Gastroesophageal sphincter (tissue), 4 donors: Measurements from ENCODE around the gene SRPK3. TPM values are rescaled to one million over a fixed set of nuclear protein-coding genes. Genes with fewer than 3 reads are reported as not detected.

ENCODE experiments used
- ATAC-seq: fragments of 150-250 bp; one replicate; pipeline ENCODE4 v1.9.1; 2016; ENCODE audit warnings: mild to moderate bottlenecking, moderate library complexity
- H3K27ac ChIP-seq, 4 donors: fragments of 200-600 bp; sonication (generic) in 3 of 4; 1 replicate in 3 of 4; 2 replicates in 1 of 4; pipeline ENCODE4 v1.5.1; 2016 to 2019
- H3K27me3 ChIP-seq: fragments of 200-600 bp; sonication (generic); one replicate; pipeline ENCODE4 v1.5.1; 2019
- H3K36me3 ChIP-seq, 2 donors: fragments of 200-600 bp; sonication (generic); one replicate each; pipeline ENCODE4 v1.5.1; 2019; ENCODE audit warnings: control low read depth in 1 of 2
- H3K4me1 ChIP-seq, 3 donors: fragments of 200-600 bp; sonication (generic); 1 replicate in 2 of 3; 2 replicates in 1 of 3; pipeline ENCODE4 v1.5.1; 2016 to 2019; ENCODE audit warnings: control low read depth in 2 of 3
- H3K4me3 ChIP-seq, 2 donors: fragments of 200-600 bp; sonication (generic); one replicate each; pipeline ENCODE4 v1.5.1; 2019; ENCODE audit warnings: mild to moderate bottlenecking in 1 of 2, moderate library complexity in 1 of 2
- H3K9me3 ChIP-seq, 3 donors: fragments of 200-600 bp; sonication (generic); one replicate each; pipeline ENCODE4 v1.5.1; 2017 to 2019; ENCODE audit warnings: control low read depth in 2 of 3
- EP300 ChIP-seq: sonication (generic); formaldehyde crosslinking; IDR thresholded peaks from one replicate; pipeline ENCODE4 v1.6.1; 2017; ENCODE audit warnings: antibody characterized with exemption, mild to moderate bottlenecking
- POLR2A ChIP-seq, 2 donors: fragments of 450-650 bp; IDR thresholded peaks; one replicate each; pipeline ENCODE4 v1.6.1; 2017; ENCODE audit warnings: antibody characterized with exemption in 2 of 2, mild to moderate bottlenecking in 2 of 2, moderate library complexity in 1 of 2
- POLR2AphosphoS5 ChIP-seq: sonication (generic); formaldehyde crosslinking; IDR thresholded peaks from one replicate; pipeline ENCODE4 v1.6.1; 2017; ENCODE audit warnings: antibody characterized with exemption
- WGBS, 2 donors: methylation state at CpG; one replicate each; pipeline ENCODE4 v1.1.5; 2018; ENCODE audit warnings: low coverage in 1 of 2; 5-methylcytosine and 5-hydroxymethylcytosine counted together
- total RNA-seq, 4 donors: library from RNA; depleted of rRNA; stranded (reverse); fragments of >200 nt; gene quantifications; one replicate each; pipeline ENCODE4 v1.1.0, GENCODE V29; 2016
- TF ChIP-seq, protein P1 (sequence below), 4 experiments: fragments of 200-600 bp in 2 of 4; fragments of 450-650 bp in 2 of 4; sonication (generic) in 1 of 4; IDR thresholded peaks; one replicate each; pipeline ENCODE4 v1.5.1; 2017 to 2019; ENCODE audit warnings: antibody characterized with exemption in 4 of 4, mild to moderate bottlenecking in 2 of 4, moderate library complexity in 2 of 4

The SRPK3 gene
- total RNA-seq, 4 donors from 2014 or later: 3.0 to 4.7 (median 4.4) TPM; not detected in 1

DNA sequence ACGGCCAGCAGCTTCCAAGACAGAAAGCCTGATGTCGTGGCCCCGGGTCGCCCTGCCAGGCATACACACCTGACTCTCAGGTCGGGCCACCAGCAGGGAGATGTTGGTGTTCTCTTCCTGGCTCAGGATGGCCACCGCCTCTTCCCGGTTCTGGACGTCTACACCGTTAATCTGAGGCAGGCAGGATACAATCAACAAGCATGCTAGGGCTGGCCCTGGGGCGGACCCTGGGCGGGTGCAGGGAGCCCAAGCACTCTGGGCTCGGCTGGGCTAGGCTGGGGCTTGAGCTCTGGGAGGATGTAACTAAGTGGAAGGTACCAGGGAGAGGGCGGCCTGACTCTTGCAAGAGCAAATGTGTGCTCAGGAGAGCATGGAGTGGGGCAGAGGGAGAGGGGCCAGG lies 24.6 kb downstream of the SRPK3 start:
- ATAC-seq: no peak
- Histone ChIP-seq H3K36me3 (peaks cover 0 to 11% of the 10 kb centered on the region in 2 donors), H3K4me3 (no peak overlapping the region), H3K4me1 (no peaks in the 10 kb centered on the region), H3K9me3 (no peaks in the 10 kb centered on the region), H3K27me3 (no peaks in the 10 kb centered on the region), H3K27ac (no peak overlapping the region)
- no CpG with 5 or more reads among the region's 13 CpGs for WGBS, 2 donors
- TF ChIP-seq POLR2AphosphoS5: no peak
- TF ChIP-seq, protein P1, sequence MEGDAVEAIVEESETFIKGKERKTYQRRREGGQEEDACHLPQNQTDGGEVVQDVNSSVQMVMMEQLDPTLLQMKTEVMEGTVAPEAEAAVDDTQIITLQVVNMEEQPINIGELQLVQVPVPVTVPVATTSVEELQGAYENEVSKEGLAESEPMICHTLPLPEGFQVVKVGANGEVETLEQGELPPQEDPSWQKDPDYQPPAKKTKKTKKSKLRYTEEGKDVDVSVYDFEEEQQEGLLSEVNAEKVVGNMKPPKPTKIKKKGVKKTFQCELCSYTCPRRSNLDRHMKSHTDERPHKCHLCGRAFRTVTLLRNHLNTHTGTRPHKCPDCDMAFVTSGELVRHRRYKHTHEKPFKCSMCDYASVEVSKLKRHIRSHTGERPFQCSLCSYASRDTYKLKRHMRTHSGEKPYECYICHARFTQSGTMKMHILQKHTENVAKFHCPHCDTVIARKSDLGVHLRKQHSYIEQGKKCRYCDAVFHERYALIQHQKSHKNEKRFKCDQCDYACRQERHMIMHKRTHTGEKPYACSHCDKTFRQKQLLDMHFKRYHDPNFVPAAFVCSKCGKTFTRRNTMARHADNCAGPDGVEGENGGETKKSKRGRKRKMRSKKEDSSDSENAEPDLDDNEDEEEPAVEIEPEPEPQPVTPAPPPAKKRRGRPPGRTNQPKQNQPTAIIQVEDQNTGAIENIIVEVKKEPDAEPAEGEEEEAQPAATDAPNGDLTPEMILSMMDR (IDR thresholded peaks at IDR 0.05): no peak

DNA sequence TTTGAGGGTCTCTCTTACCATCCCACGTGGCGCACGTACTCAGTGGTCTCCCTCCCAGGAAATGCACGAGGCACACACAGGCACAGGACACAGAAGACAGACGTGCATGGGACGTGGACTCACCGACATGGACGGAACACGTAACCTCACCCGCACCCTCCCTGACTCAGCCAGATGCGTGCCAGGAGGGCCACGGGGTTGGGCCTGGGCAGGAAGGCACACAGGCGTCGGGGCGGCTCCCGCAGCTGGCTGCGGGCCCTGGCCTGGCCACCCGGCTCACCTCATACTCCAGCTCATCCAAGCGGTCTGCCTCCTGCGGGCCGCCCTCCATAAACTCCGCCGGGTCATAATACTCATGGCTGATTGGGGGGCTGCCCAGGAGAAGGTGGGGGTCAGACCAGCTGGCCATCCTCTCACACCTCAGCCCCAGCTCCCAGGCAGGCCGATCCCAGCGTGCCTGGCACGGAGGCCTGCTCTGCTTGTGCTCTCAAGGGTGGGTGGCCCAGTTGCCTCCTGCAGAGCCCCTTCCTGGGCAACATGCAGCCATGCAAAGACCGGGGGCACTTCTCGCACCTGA lies 26.2 kb downstream of the SRPK3 start:
- ATAC-seq: no peak
- no CpG with 5 or more reads among the region's 28 CpGs for WGBS, 2 donors

DNA sequence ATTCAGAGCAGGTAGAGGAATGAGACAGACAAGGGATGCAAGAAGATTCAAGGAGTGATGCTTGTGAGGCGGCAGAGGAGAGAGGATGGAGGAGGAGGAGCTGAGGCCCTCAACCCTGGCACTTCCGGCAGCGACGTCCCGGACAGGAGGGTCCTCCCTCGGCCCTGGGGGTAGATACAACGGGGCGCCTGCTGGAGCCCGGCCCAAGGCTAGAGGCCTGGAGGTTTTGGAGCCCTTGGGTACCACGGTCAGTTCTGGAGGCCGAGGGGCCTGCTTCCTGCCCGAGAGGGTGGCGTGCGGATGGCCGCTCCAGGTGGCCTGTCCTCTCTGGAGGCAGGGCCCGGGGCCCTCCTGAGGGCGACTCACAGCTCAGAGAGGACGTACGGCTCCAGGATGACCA lies 27.1 kb downstream of the SRPK3 start:
- peaks cover 0 to 11% of the 10 kb centered on the region in 2 donors for H3K36me3 ChIP-seq
- 95 to 100% methylated on average over 1 to 4 of the region's 19 CpGs for WGBS, 2 donors
- H3K27ac ChIP-seq: no peak overlapping the region
- TF ChIP-seq EP300: no peak
- TF ChIP-seq POLR2AphosphoS5: no peak
- TF ChIP-seq, protein P1 (IDR thresholded peaks at IDR 0.05): no peak
- TF ChIP-seq POLR2A (IDR thresholded peaks at IDR 0.05): no peak
- no peak for ATAC-seq
- no peaks in the 10 kb centered on the region for H3K4me1 ChIP-seq
- no peak overlapping the region for H3K4me3 ChIP-seq
- H3K27me3 ChIP-seq: no peaks in the 10 kb centered on the region
- H3K9me3 ChIP-seq: no peaks in the 10 kb centered on the region

More for the DNA sequence above, 26.2 kb downstream of the SRPK3 start:
- no peaks in the 10 kb centered on the region for H3K27me3 ChIP-seq
- H3K9me3 ChIP-seq: no peaks in the 10 kb centered on the region
- H3K36me3 ChIP-seq: peaks cover 0 to 11% of the 10 kb centered on the region in 2 donors
- H3K4me1 ChIP-seq: no peaks in the 10 kb centered on the region
- H3K4me3 ChIP-seq: no peak overlapping the region
- H3K27ac ChIP-seq: no peak overlapping the region
- TF ChIP-seq POLR2A (IDR thresholded peaks at IDR 0.05) (no peak), EP300 (no peak), POLR2AphosphoS5 (no peak)
- TF ChIP-seq, protein P1 (IDR thresholded peaks at IDR 0.05): no peak

DNA sequence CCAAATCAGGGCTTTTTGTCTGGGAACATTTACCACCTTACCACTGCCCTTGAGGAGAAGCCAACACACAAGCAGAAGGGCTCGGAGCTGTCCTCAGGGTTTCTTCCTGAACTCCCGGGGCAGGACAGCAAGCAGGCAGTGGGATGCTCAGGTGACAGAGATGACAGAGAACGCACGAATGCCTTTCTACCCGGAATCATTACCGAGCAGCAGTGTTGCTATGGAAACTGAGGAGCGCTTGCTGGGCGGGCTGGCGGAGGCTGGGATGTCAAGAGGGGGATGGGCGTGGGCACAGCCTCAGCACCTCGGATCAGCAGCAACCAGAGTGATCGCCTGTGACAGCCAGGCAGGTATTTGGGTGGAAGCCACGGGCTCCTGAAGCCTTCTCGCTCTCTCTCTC lies 31.4 kb downstream of the SRPK3 start:
- Histone ChIP-seq H3K4me1 (no peaks in the 10 kb centered on the region), H3K27me3 (no peaks in the 10 kb centered on the region), H3K4me3 (no peak overlapping the region), H3K9me3 (no peaks in the 10 kb centered on the region), H3K27ac (no peak overlapping the region), H3K36me3 (no peaks in the 10 kb centered on the region)
- ATAC-seq: no peak
- TF ChIP-seq POLR2AphosphoS5 (no peak), POLR2A (IDR thresholded peaks at IDR 0.05) (no peak), EP300 (no peak)
- TF ChIP-seq, protein P1 (IDR thresholded peaks at IDR 0.05): no peak
- WGBS, 2 donors: 50% methylated on average over 2 of the region's 14 CpGs; no CpG with 5 or more reads in 1 of the 2 donors

DNA sequence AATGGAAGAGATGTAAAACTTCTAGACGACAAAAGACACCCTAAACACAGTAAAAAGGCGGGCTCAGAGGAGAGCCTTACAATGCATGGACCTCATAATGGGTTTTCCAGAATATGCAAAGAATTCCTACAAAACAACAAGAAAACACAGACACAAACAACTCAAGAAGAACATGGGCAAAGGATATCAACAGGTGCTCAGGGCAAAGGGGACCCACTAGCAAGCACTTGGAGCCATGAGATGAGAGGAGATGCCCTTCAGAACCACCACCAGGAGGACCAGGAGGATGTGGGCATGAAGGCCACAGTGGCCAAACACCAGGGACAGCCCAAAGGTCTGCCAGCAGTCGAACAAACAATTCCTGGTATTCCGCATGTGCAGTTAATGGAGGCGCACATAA lies 32.3 kb downstream of the SRPK3 start:
- 79 to 82% methylated on average over 2 of the region's 5 CpGs for WGBS, 2 donors
- ATAC-seq: no peak
- Histone ChIP-seq H3K27ac (no peak overlapping the region), H3K4me1 (no peaks in the 10 kb centered on the region), H3K4me3 (no peak overlapping the region), H3K9me3 (no peaks in the 10 kb centered on the region), H3K36me3 (no peaks in the 10 kb centered on the region), H3K27me3 (no peaks in the 10 kb centered on the region)
- TF ChIP-seq POLR2A (IDR thresholded peaks at IDR 0.05) (no peak), POLR2AphosphoS5 (no peak), EP300 (no peak)
- TF ChIP-seq, protein P1 (IDR thresholded peaks at IDR 0.05): no peak
